Endometrial microvascular endothelial cells (primary cell): ENCODE measurements around the gene DDX55. TPM values are rescaled to one million over a fixed set of nuclear protein-coding genes. Genes with fewer than 3 reads are reported as not detected.

Source experiments
- in situ Hi-C: cut with HindIII; loops from 2 replicates; pipeline ENCODE4 v1.10.0; 2017; ENCODE audit warnings: low sequenced_read_pairs, low pct_unique_long_range_greater_than_20kb; ENCODE audit errors: inconsistent ontology term
- total RNA-seq: library from RNA; depleted of rRNA; stranded (reverse); fragments of >200 nt; gene quantifications from one replicate; pipeline ENCODE4 v1.2.3, GENCODE V29; 2015; ENCODE audit errors: inconsistent ontology term

Gene DDX55
- total RNA-seq, 1 donor from 2014 or later, result 15.2 TPM

DNA sequence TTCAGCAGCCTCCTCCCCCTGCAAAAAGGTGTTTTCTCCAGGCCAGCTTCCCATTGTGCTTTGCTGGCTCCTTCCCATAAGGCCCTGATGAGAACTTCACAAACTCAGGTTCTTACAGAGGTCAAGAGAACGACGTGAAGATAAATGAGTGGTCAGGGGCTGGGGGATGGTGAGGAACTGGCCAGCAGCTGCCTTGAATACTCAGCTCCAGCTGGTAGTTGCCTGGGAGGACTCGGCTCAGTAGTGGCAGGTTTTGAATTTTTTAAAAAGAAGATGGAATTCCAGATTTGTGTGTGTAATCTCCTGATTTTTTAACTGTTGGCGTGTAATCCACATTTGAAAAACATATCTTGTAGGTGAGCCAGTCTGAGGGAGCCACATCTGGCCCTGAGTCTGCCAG lies 5.9 kb downstream of the DDX55 start:
- in situ Hi-C loops, result no loop called here

DNA sequence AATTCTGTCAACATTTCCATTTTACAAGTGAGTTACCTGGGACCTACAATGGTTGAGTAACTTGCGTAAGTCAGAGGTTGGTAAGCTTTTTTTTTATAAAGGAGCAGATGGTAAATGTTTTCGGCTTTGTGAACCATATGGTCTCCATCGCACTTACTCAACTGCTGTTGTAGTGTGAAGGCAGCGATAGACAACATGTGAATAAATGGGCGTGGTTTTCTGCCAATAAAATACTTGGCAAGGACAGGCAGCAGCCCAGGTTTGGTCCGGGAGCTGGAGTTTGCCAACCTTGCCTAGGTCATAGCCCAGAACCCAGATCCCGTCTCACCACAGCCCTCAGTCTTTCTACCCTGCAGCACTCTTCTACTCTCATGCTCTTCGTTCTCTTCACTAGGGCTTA lies 6.3 kb downstream of the DDX55 start:
- in situ Hi-C loops, result no loop called here

DNA sequence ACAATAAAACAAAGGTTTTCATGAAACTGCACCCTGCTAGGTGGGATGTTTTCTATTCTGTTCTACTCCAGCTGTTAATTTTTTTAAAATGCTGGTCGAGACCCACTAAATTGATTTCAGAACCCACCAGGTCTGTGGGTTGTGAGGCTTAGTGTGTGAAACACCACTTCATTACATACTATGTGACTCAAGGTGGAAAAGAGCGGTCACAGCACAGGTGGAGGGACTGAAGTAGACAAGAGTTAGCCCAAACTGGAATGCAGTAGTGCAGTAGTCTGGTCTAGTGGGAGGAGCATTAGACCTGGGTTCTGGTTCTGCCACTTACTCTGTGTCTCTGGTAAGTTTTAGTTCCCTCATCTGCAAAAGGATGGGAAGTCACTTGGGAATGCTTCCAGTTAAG lies 12.2 kb downstream of the DDX55 start:
- in situ Hi-C loops, result no loop called here

DNA sequence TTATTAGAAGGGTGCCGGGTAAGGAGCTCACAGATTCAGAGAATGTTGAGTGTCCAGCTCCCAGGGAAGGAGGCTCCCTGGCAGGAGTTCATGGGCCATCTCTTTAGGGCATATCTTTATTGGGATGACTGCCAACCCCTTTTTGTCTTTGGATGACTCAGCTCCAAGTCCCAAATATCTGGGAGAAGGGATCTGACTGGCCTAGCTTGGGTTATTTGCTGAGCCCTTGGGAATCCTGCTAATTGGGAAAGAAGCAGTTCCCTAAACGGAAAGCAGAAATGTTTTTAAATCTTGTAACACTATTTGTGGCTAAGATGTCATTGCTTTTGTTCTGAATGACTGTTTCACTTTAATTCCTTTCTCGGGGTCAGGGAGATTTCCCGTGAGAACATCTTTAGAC lies 12.6 kb downstream of the DDX55 start:
- in situ Hi-C loops, result no loop called here

DNA sequence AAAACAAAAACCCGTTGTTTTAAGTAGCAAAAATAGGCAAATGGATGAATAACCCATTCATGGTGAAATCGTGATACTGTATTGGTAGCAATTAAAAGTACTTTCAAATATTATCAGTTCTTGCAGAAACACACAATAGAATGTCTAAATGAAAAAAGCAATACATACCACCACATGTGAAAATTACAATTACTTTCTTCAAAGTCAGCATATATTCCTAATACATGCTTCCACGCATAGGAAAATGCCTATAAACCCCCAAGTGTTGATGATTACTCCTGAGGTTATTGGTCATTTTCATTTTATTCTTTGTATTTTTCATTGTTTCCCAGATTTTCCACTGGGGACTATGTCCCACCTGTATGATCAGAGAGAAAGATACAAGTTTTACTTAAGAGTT lies 15.2 kb downstream of the DDX55 start:
- in situ Hi-C loops, result no loop called here

DNA sequence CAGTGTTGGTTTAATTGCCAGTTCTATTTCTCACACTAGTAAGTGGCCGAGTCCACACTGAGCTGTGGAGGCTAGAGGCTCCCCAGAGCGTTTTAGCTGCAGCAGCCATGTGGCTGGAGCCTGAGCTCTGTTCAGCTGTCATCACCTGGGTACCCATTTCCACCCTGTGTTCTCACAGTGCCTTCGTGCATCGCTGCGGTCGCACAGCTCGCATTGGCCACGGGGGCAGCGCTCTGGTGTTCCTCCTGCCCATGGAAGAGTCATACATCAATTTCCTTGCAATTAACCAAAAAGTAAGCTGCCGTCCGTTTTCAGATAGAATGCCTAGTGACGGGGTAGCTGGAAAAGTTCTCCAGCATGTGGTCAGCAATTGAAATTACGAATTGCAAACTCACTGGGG lies 15.7 kb downstream of the DDX55 start:
- in situ Hi-C loops, result no loop called here

DNA sequence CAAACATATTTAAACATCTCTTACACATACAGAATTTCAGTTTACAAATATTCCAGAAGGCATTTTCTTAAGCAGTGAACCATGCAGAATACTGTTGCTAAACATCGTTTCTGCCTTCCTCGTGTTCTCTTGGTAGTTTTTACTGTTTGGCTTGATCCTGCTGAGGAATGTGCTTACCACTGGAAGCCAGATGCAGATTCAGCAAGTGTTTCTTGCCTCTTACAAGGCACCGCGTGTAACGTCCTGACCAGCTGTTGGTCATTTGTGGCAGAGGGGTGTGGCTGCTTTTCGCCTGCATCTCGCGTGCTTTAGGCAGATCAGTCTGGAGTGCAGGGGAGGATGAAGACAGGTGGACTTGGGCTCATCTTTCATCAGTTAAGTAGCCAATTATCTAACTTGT lies 19.2 kb downstream of the DDX55 start:
- in situ Hi-C loops, result no loop called here

DNA sequence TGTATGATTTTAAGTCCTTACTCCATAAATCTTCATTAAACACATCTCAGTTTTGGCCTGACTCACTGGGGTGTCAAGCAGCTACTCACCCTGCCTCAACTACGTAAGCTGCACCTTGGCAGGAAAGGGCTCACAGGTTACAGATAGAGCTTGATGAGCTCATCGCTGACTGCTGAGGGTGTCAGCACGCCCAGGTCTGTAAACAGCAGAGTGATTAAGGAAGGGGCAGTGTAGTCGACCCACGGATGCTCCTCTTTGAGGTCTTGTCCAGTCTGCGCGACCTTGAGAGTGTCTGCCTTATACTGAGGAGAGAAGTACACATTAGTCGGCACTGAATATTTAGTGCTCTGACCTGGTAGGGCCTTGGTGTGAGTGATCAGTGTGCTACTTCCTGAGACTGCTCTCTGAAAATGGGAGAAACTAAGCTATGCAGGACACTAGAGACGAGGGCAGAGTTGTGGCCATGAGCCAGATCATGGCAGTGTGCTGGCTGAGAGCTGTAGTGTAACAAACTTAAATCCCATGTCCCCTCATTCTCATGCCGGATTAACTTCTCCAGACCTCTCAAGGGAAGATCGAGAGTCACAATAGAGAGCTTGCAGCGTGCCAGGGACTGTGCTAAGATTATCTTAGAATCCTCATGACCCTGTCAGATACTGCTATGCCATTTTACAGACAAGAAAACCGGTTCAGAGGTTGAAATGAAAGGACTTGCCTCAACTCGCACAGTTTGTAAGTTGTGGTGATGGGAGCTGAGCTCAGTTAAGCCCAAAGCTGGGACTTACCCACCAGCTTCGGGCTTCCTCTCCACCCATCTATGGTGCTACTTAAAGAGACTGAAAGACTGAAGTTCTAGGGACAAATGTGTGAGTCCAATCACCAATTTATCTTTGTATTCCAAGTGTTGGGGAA lies 20.0 kb downstream of the DDX55 start:
- in situ Hi-C loops, result no loop called here

DNA sequence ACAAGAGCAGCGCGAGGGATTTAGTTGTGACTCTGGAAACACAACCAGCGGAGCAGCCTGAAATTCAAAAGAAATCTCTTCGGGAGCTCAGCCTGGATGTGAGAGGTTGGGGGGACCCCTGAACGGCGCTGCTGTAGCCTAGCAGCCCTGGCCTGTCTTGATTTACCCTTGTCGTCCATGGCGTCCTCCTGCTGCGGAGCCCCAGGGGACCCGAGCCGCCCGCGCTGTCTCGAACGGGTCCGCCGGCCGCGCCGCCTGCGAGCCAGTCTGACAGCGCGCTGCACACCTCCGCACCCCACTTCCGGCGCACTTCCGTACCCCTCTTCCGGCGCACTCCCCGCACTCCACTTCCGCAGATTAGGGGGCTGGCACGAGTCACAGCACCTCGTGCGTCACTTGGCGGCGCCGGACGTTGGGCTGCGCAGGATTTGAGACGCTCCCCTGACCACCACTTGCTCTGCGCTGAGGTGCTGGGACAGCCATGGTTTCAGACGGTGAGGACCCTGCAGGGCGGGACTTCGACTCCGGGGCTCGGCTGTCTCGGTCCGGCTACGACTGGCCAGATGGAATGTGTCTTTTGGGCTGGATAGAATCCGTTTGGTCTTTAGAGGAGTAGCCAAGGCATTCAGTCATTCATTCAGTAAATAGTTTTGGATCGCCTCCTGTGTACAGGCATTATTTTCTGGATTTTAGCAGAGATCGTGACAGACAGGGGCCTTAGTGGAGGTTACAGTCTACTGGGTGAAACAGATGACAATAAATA lies 31.7 kb downstream of the DDX55 start, which contains the start of the genes EIF2B1 and GTF2H3:
TSS of gene EIF2B1 (minus strand) at position 308 of the 763 bp plus-strand sequence. CDS start at position 179, 129 bp downstream.
TSS of gene GTF2H3 (plus strand) at position 451 of the 763 bp plus-strand sequence. CDS start at position 482, 31 bp downstream.
- in situ Hi-C loops, result no loop called here

DNA sequence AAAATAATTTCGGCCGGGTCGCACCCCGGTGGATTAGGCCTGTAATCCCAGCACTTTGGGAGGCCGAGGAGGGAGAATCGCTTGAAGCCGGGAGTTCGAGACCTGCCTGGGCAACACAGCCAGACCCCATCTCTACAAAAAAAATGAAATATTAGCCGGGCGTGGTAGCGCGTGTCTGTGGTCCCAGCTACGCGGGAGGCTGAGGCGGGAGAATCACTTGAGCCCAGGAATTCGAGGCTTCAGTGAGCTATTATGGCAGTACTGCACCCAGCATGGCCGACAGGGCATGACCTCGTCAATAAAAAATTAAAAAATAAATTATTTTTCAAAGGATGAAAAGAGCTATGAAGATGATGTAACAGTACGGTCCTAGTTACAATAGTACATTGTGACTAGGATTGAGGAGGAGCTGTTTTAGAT lies 32.3 kb downstream of the DDX55 start:
- in situ Hi-C loops, result no loop called here

DNA sequence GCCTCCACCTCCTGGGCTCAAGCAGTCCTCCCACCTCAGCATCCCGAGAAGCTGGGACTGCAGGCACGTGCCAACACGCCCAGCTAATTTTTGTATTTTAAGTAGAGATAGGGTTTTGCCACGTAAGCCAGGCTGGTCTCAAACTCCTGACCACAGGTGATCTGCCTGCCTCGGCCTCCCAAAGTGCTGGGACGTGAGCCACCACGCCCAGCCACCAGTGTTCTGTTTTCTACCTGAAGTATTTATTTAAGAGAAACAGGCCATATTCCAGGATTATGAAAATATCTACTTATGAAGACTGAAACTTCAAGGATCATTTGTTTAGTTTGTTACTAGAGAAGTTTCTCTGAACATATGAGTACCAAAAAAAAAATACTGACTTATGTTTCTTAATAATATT lies 42.0 kb downstream of the DDX55 start:
- in situ Hi-C loops, result no loop called here

DNA sequence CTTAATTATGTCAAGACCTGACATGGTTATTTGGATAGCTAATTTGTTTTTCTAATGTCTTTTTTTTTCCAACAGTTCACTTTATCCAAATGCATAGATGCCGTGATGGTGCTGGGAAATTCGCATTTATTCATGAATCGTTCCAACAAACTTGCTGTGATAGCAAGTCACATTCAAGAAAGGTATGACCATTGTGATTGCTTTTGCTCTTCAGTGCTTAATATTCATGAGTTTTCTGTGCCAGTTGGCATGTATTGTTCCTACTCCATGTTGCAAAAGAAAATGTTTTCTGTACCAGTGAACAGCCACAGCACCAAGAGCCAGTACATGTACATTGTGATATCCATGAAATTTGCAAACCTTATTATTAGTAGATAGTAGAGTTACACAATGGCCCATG lies 43.5 kb downstream of the DDX55 start:
- in situ Hi-C loops, result no loop called here

DNA sequence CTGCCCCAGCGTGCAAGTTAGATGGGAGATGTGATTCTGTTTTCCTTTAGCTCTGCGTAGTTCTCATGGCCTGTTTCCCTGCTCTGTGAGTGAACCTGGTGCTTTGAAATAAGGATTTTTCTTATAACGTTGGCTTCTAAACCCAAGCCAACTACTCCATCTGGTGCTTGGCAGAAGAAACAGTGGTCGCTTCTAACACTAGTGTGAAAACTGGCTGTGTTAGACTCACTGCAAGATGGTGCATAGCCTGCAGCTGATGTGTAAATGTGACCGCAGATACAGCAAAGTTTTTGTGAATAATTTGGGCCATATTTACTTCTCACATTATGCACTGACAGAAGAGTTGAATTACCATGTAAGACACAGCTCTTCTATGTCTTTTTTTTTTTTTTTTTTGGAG lies 44.0 kb downstream of the DDX55 start:
- in situ Hi-C loops, result no loop called here

DNA sequence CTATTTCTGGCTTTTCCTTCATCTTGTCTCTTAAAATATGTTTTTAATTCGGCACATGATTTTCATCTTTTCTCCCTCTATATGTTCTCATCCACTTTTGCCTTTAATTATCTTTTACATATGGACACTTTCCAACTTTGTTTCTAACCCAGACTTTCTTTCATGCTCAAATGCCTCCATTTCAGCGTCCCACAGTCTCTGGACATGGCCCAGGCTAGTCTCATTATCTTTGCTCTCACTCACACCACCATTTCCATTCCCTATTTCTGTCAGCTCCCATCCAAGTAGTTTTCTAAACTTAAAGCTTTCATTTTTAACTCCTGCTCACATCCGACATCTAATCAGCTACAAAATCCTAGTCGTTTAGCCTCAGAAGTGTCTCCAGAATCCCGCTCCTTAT lies 46.5 kb downstream of the DDX55 start:
- in situ Hi-C loops, result no loop called here

DNA sequence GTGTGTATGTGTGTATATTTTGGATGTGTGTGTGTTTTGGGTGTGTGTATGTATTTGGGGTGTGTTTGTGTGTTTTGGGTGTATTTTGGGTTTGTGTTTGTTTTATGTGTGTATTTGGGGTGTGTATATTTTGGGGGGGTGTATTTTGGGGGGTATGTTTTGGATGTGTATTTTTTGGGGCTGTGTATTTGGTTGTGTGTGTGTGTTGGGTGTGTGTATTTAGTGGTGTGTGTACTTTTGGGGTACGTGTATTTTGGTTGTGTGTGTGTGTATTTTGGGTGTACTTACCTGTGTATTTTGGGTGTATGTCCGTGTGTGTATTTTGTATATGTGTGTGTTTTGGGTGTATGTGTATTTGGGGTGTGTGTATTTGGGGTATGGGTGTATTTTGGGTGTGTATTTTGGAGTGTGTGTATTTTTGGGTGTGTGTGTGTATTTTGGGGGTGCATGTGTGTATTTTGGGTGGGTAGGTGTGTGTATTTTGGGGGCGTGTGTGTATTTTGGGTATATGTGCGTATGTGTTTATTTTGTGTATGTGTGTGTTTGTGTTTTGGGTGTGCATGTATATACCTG lies 52.3 kb downstream of the DDX55 start:
- in situ Hi-C loops, result no loop called here

DNA sequence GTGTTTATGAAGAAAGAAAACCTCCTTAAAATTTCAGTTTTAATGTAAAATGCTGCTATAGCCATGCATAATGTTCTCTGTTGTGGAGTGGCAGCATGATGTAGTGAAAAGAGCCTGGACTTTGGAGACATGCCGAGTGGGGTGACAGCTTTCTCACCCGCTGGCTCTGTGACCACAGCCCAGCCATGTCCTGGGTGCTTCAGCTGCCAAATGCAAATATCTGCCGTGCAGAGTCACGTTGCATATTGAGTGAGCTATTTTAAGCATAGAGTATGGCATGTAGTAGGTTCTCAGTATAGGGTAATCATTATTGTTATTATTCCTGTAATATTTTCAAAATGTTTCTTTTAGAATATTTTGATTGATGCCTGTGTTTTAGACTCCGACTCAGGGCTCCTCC lies 53.5 kb downstream of the DDX55 start:
- in situ Hi-C loops, result no loop called here

DNA sequence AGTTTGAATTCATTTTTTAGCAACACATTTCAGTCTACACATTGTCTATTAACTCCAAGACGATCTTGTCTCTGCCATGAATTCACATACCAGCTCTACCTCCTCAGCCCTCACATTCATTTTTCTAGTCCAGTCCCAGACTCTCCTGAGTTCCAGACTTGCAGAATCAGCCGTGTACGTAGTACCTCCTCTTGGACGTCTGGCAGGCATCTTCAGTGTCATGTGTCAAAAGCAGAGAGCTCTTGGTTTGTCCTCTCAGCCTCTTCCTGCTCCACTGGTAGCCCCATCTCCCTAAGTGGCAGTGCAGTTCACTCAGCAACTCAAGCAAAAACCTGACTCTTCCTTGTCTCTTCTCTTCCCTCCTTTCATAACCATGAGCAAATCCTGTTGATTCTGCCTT lies 54.5 kb downstream of the DDX55 start:
- in situ Hi-C loops, result no loop called here

DNA sequence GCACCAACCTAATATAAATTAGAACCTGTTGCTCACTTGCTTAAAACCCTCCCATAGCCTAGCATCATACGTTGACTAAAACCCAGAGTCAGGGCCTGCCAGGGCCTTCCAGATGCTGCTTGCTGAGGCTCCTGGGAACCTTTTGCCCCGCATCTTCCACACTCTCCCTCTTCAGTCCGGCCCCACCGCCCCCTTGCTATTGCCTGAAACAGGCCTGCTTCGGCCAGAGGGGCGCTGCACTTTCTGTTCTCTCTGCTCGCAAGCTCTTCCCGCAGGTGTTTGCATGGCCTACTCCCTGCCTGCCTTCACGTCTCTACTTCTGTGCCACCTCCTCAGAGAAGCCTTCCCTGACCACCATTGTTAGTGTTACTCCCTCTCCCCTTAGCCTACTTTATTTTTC lies 55.3 kb downstream of the DDX55 start:
- in situ Hi-C loops, result no loop called here

DNA sequence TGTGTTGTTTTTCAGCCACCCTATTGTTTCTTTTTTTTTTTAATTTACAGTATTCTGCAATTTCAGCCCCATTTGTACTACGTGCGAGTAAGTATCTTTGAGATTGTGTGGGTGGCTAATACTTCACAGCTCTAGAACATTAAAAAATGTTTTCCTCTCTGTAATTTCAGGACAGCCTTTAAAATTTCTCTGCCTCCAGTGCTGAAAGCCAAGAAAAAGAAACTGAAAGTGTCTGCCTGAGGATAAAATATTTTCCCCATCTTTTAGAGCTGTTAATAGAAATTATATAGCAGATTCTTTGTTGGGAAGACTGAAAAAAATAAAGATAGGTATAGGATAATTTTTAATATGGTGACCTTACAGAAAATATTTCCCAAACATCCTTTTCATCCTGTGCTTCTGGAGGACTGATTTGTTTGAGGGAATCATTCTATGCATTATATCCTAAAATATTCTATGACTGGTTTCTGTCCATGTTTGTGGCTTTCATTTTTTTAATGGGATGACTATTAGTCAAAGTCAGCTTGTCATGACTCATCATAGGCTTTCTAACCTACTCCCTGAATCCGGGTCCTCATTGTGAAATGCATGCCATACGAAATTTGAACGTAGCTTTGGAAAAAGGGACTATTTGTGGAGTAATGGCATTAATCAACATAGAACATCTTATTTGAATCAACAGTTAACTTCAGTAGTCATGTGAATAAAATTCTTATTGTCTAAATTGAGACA lies 58.3 kb downstream of the DDX55 start:
- in situ Hi-C loops, result no loop called here
